GM23338 (cell line): ENCODE results near the gene CD180.

Experiments
- CREB1 ChIP-seq: fragments of 250-450 bp; sonication (Bioruptor Pico); IDR thresholded peaks from 2 replicates; pipeline ENCODE4 v1.5.0; 2020; ENCODE audit warnings: low read depth, mild to moderate bottlenecking, moderate library complexity
- EZH2 ChIP-seq: fragments of 200-600 bp; sonication (generic); IDR thresholded peaks from one replicate; pipeline ENCODE4 v1.8.0; 2017; ENCODE audit warnings: antibody characterized with exemption, mild to moderate bottlenecking, low read depth; ENCODE audit not compliant: unreplicated experiment
- EZH2phosphoT487 ChIP-seq: fragments of 200-600 bp; sonication (generic); IDR thresholded peaks from one replicate; pipeline ENCODE4 v1.8.1; 2018; ENCODE audit warnings: antibody characterized with exemption; ENCODE audit not compliant: unreplicated experiment
- NANOG ChIP-seq: IDR thresholded peaks from 2 replicates; pipeline ENCODE4 v1.6.1; 2016; ENCODE audit warnings: antibody characterized with exemption, borderline replicate concordance
- POLR2AphosphoS5 ChIP-seq: IDR thresholded peaks from 2 replicates; pipeline ENCODE4 v1.6.1; 2016; ENCODE audit warnings: antibody characterized with exemption, low read depth
- STAT1 ChIP-seq: IDR thresholded peaks from one replicate; pipeline ENCODE4 v1.6.1; 2016; ENCODE audit warnings: antibody characterized with exemption; ENCODE audit not compliant: unreplicated experiment
- TF ChIP-seq, protein P1 (sequence below), 2 experiments: fragments of 200-600 bp in 1 of 2; sonication (generic) in 1 of 2; conservative IDR thresholded peaks; 2 replicates each; pipeline versions ENCODE4 v1.5.1 to v1.6.1; 2016 to 2017; ENCODE audit warnings: antibody characterized with exemption in 2 of 2, low read depth in 2 of 2, mild to moderate bottlenecking in 2 of 2, moderate library complexity in 1 of 2
- TF ChIP-seq, protein P2 (sequence below): IDR thresholded peaks from one replicate; pipeline ENCODE4 v1.6.1; 2018; ENCODE audit warnings: antibody characterized with exemption; ENCODE audit not compliant: unreplicated experiment
- TF ChIP-seq, protein P3 (sequence below): IDR thresholded peaks from 2 replicates; pipeline ENCODE4 v1.6.1; 2016; ENCODE audit warnings: antibody characterized with exemption

DNA sequence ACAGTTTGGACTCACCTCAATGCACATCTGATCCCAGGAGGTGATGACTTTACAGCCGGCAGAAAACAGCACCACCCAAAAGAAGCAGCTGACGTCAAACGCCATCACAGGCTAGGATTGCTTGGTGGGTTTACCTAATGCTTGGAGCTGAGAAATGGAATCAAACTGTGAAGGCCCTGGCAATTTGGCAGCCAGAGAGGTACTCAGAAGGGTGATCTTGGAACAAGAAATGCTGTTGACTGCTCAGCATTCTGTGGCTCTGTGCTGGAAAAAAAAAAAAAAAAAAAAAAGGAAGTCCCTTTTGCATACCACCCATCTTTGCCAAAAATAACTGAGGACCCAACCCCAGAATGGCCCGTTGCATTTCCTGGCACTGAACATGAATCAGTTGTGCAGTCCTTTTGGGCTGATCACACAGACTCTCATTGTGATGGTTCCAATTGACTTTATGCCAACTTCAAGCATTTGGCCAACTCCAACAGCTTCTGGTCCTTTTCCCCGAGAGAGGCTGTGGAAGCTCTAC is at the start of gene CD180:
- TF ChIP-seq EZH2, result no peak
- TF ChIP-seq, protein P1, sequence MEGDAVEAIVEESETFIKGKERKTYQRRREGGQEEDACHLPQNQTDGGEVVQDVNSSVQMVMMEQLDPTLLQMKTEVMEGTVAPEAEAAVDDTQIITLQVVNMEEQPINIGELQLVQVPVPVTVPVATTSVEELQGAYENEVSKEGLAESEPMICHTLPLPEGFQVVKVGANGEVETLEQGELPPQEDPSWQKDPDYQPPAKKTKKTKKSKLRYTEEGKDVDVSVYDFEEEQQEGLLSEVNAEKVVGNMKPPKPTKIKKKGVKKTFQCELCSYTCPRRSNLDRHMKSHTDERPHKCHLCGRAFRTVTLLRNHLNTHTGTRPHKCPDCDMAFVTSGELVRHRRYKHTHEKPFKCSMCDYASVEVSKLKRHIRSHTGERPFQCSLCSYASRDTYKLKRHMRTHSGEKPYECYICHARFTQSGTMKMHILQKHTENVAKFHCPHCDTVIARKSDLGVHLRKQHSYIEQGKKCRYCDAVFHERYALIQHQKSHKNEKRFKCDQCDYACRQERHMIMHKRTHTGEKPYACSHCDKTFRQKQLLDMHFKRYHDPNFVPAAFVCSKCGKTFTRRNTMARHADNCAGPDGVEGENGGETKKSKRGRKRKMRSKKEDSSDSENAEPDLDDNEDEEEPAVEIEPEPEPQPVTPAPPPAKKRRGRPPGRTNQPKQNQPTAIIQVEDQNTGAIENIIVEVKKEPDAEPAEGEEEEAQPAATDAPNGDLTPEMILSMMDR (conservative IDR thresholded peaks at IDR 0.05; ENCODE audit: low read depth in 2 of 2), result no peak
- no peak for TF ChIP-seq POLR2AphosphoS5
- TF ChIP-seq NANOG, result no peak
- no peak for TF ChIP-seq CREB1 (CRISPR knock-in tag)
- no peak for TF ChIP-seq EZH2phosphoT487
- no peak for TF ChIP-seq STAT1
- TF ChIP-seq, protein P2, sequence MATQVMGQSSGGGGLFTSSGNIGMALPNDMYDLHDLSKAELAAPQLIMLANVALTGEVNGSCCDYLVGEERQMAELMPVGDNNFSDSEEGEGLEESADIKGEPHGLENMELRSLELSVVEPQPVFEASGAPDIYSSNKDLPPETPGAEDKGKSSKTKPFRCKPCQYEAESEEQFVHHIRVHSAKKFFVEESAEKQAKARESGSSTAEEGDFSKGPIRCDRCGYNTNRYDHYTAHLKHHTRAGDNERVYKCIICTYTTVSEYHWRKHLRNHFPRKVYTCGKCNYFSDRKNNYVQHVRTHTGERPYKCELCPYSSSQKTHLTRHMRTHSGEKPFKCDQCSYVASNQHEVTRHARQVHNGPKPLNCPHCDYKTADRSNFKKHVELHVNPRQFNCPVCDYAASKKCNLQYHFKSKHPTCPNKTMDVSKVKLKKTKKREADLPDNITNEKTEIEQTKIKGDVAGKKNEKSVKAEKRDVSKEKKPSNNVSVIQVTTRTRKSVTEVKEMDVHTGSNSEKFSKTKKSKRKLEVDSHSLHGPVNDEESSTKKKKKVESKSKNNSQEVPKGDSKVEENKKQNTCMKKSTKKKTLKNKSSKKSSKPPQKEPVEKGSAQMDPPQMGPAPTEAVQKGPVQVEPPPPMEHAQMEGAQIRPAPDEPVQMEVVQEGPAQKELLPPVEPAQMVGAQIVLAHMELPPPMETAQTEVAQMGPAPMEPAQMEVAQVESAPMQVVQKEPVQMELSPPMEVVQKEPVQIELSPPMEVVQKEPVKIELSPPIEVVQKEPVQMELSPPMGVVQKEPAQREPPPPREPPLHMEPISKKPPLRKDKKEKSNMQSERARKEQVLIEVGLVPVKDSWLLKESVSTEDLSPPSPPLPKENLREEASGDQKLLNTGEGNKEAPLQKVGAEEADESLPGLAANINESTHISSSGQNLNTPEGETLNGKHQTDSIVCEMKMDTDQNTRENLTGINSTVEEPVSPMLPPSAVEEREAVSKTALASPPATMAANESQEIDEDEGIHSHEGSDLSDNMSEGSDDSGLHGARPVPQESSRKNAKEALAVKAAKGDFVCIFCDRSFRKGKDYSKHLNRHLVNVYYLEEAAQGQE, result no peak
- TF ChIP-seq, protein P3, sequence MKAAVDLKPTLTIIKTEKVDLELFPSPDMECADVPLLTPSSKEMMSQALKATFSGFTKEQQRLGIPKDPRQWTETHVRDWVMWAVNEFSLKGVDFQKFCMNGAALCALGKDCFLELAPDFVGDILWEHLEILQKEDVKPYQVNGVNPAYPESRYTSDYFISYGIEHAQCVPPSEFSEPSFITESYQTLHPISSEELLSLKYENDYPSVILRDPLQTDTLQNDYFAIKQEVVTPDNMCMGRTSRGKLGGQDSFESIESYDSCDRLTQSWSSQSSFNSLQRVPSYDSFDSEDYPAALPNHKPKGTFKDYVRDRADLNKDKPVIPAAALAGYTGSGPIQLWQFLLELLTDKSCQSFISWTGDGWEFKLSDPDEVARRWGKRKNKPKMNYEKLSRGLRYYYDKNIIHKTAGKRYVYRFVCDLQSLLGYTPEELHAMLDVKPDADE, result no peak
